HG03432 (cell line): ENCODE data around the gene DESI2.
"Not testable (repeated sequence)": the region's sequence is repeated elsewhere in the genome, so short reads cannot be mapped to it uniquely, and the experiment has no call there.

Source experiments
- ATAC-seq: cut with Tn5 transposase; IDR thresholded peaks from one replicate; pipeline ENCODE4 v1.9.1; 2021; ENCODE audit warnings: mild to moderate bottlenecking, moderate library complexity; ENCODE audit not compliant: unreplicated experiment

Gene DESI2

GRCh38 chr1:244654108-244655038 lies 1.4 kb downstream of the DESI2 start:
- ATAC-seq: no peak

- ATAC-seq: no peak
These were observed 2.3 kb downstream of the DESI2 start for GRCh38 chr1:244655186-244655585.

- no peak for ATAC-seq
These were observed 4.5 kb downstream of the DESI2 start for GRCh38 chr1:244657421-244657820.

GRCh38 chr1:244659694-244660093 lies 6.8 kb downstream of the DESI2 start:
- ATAC-seq: no peak

- ATAC-seq: no peak
These were observed 7.7 kb downstream of the DESI2 start for GRCh38 chr1:244660595-244660994.

- not testable (repeated sequence) for ATAC-seq
These were observed 8.8 kb downstream of the DESI2 start for GRCh38 chr1:244661569-244662312.

- ATAC-seq: no peak
These were observed 9.7 kb downstream of the DESI2 start for GRCh38 chr1:244662599-244662998.

- no peak for ATAC-seq
These were observed 11.4 kb downstream of the DESI2 start for GRCh38 chr1:244664353-244664752.

GRCh38 chr1:244665771-244666217 lies 12.9 kb downstream of the DESI2 start:
- ATAC-seq: peak; percentile 84

- ATAC-seq: not testable (repeated sequence)
These were observed 13.9 kb downstream of the DESI2 start for GRCh38 chr1:244666672-244667418.

GRCh38 chr1:244667797-244668196 lies 14.9 kb downstream of the DESI2 start:
- ATAC-seq: no peak

- no peak for ATAC-seq
These were observed 20.2 kb downstream of the DESI2 start for GRCh38 chr1:244672946-244673682.

GRCh38 chr1:244674446-244674845 lies 21.5 kb downstream of the DESI2 start:
- no peak for ATAC-seq

GRCh38 chr1:244675167-244675566 lies 22.2 kb downstream of the DESI2 start:
- no peak for ATAC-seq

GRCh38 chr1:244678697-244679096 lies 25.8 kb downstream of the DESI2 start:
- no peak for ATAC-seq

GRCh38 chr1:244680667-244681066 lies 27.7 kb downstream of the DESI2 start:
- no peak for ATAC-seq

- not testable (repeated sequence) for ATAC-seq
These were observed 29.2 kb downstream of the DESI2 start for GRCh38 chr1:244682087-244682486.

- ATAC-seq: no peak
These were observed 43.0 kb downstream of the DESI2 start for GRCh38 chr1:244695937-244696336.

GRCh38 chr1:244699741-244700140 lies 46.8 kb downstream of the DESI2 start:
- ATAC-seq: no peak

GRCh38 chr1:244700808-244701207 lies 47.9 kb downstream of the DESI2 start:
- no peak for ATAC-seq
